ENCODE data around the gene SPRR1B.
"Not testable (repeated sequence)": the region's sequence is repeated elsewhere in the genome, so short reads cannot be mapped to it uniquely, and the experiment has no call there.

SPRR1B gene

DNA sequence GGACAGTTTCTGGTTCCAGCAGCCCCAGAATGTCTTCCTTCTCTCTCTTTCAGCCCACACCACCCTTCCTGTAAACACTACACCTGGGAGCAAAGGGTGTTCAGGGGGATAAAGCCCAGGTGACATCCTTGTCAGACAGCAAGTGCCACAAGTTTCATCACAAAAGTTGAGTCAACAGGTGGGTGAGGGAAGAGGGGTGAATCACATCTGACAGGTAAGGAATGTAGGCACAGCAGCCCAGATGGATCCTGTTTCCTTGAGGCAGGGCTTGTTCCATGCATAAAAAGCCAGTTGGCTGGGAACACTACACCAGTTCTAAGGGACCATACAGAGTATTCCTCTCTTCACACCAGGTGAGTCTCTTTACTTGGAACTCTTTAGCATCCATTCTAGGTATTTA, at the start of gene SPRR1B:
SPRR1B (plus strand) TSS at position 309 of the 400 bp plus-strand sequence. CDS start 1,143 bp downstream, outside the sequence.
- no peak for DNase-seq (ENCODE audit: low read depth in 2 of 2)

- no peak for DNase-seq (ENCODE audit: low read depth in 2 of 2)
Measured at GRCh38 chr1:152982076-152982475, 48.9 kb upstream of the SPRR1B start.

- DNase-seq (ENCODE audit: low read depth in 2 of 2): no peak
Measured at GRCh38 chr1:152983234-152983633, 47.8 kb upstream of the SPRR1B start.

GRCh38 chr1:152983743-152984142, 47.3 kb upstream of the SPRR1B start, which contains the start of gene SPRR1A:
Gene SPRR1A (plus strand): TSS chr1:152984081. CDS start chr1:152985231, 1,150 bp downstream.
- no peak for DNase-seq (ENCODE audit: low read depth in 2 of 2)

DNA sequence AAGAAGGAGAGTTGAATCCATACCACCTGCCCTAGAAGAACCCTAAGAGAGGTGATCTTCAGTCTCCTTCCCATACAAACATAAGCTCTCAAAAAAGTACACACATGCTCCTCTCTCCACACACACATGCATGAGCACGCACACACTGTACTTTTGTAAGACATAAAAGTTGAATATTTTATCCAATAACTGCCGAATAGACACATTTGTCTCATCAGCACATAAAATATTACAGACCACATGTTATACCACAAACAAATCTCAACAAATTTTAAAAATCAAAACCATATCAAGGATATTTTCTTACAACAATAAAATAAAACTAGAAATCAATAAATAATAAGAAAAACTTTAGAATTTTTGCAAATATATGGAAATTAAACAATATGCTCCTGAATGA, 44.4 kb upstream of the SPRR1B start:
- no peak for DNase-seq (ENCODE audit: low read depth in 2 of 2)

- no peak for DNase-seq (ENCODE audit: low read depth in 2 of 2)
Measured at GRCh38 chr1:152993186-152993585, 37.8 kb upstream of the SPRR1B start.

GRCh38 chr1:152995842-152996241, 35.2 kb upstream of the SPRR1B start:
- DNase-seq (ENCODE audit: low read depth in 2 of 2): no peak

GRCh38 chr1:152996633-152997400, 34.2 kb upstream of the SPRR1B start:
- DNase-seq (ENCODE audit: low read depth in 2 of 2): no peak

DNA sequence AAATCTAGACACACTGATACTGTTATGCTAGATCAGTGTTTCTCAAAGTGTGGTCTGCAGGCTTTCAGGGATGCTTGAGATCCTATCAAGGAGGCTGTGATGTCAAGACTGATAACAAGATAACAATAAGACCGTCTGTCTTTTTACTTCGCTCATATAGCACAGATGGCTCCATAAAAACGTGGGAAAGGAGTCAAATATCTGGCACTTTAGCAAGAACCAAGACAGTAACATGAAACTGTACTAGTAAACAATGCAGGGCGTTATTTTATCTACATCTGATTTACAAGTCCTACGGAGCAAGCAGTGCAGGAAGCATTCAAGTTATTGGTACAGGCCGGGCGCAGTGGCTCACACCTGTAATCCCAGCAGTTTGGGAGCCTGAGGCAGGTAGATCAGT, 33.1 kb upstream of the SPRR1B start:
- DNase-seq (ENCODE audit: low read depth in 2 of 2): no peak

DNA sequence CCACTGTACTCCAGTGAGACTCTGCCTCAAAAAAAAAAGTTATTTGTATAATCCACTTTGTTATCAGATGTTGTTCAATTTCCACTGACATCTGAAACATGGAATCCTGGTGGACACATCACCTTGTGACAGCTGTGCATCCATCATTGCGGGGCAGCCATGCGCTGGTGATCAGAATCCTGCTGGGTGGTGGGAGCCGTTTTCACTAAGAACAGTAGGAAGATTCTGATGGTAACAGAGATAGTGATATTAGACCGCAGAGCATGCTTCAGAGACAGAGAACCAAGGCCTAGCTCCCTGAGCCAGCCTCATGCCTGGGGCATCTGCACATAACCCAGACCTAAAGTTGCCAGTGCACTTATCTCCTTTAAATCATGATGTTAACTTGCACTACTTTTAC, 32.5 kb upstream of the SPRR1B start:
- no peak for DNase-seq (ENCODE audit: low read depth in 2 of 2)

GRCh38 chr1:152999818-153000217, 31.2 kb upstream of the SPRR1B start:
- no peak for DNase-seq (ENCODE audit: low read depth in 2 of 2)

DNA sequence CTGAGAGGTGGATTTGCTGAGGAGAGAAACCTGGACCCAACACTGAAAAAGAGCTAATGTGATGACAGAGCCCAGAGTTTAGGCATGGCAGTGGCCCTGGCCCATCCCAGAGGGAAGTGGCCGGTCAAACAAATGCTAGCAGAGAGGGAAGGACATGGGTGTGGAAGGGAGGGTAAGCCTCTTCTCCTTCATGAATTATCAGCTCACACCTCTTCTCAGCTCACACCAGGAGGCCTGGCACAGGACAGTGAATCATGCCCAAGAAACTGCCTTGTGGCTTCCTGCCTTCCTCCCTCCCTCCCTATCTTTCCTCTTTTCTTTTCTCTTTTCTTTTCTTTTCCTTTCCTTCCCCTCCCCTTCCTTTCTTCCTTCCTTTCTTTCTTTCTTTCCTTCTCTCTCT, 30.7 kb upstream of the SPRR1B start:
- DNase-seq (ENCODE audit: low read depth in 2 of 2): no peak

DNA sequence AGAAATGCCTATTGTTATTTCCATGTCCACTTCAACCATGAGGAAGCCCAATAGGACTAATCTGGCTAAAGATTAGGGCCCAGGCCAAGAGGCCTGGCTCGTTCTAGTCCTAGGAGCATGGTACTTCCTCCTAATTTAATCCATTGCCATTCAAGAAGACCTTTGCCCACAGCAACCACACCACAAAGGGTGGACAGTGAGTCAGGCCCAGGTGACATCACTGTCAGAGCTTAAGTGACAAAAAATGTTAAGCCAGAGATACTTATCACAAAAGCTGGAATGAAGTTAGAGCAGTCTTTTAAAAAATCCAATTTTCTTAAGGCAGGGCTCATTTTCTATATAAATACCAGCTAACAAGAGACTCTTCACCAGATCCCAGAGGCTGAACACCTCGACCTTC, 29.6 kb upstream of the SPRR1B start, which contains the start of gene SPRR3:
SPRR3 (plus strand) TSS at position 368 of the 400 bp plus-strand sequence. CDS start 1,272 bp downstream, outside the sequence.
- no peak for DNase-seq (ENCODE audit: low read depth in 2 of 2)

DNA sequence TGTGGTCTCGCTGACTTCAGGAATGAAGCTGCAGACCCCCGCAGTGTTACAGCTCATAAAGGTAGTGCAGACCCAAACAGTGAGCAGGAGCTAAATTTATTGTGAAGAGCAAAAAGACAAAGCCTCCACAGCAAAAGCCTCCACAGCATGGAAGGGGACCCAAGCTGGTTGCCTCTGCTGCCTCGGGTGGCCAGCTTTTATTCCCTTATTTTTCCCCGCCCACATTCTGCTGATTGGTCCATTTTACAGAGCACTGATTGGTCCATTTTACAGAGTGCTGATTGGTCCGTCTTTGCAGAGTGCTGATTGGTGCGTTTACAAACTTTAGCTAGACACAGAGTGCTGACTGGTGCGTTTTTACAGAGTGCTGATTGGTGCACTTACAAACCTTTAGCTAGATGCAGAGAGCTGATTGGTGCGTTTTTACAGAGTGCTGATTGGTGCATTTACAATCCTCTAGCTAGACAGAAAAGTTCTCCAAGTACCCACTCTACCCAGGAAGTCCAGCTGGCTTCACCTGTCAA, 19.7 kb upstream of the SPRR1B start:
- not testable (repeated sequence) for DNase-seq (ENCODE audit: low read depth in 2 of 2)

GRCh38 chr1:153021829-153022228, 9.2 kb upstream of the SPRR1B start:
- DNase-seq (ENCODE audit: low read depth in 2 of 2): not testable (repeated sequence)

GRCh38 chr1:153022340-153022739, 8.7 kb upstream of the SPRR1B start:
- not testable (repeated sequence) for DNase-seq (ENCODE audit: low read depth in 2 of 2)

- no peak for DNase-seq (ENCODE audit: low read depth in 2 of 2)
Measured at GRCh38 chr1:153023109-153023508, 7.9 kb upstream of the SPRR1B start.

- DNase-seq (ENCODE audit: low read depth in 2 of 2): no peak
Measured at GRCh38 chr1:153024413-153024812, 6.6 kb upstream of the SPRR1B start.

DNA sequence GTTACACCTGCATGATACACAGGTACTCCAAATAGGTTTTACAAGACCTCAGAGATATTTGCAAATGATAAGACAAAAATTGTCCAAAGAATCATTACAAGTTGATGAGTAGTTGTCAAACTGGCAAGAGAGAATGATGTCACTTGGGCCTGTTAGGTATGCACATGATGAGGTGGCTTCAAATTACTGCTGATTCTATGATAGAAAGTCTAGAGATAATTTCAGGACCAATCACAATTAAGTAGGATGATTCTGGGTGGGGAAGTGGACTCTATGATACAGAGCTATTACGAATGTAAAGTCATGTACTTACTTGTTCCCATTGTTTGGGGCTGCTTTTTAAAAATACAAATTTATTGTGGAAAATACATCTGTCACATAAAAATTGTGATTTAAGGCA, 5.2 kb upstream of the SPRR1B start:
- DNase-seq (ENCODE audit: low read depth in 2 of 2): no peak

DNA sequence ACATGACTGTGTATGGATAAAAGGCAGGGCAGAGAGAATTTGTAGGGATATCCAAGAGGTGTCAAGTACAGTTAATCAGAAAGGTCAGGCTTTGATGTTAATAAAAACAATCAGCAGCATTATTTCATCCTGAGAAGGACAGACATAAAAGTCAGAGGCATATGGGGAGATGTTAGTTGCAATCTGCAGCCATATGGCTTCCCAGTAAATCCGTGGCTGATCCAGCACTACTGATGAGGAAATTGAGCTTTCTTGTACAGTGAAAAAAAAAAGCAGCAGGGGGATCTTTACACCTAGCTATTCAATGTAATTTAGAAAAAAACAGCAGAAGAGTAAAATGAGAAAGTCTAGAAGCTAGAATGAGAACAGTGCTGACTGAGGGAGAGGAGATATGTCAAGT, 2.2 kb upstream of the SPRR1B start:
- DNase-seq (ENCODE audit: low read depth in 2 of 2): no peak

DNA sequence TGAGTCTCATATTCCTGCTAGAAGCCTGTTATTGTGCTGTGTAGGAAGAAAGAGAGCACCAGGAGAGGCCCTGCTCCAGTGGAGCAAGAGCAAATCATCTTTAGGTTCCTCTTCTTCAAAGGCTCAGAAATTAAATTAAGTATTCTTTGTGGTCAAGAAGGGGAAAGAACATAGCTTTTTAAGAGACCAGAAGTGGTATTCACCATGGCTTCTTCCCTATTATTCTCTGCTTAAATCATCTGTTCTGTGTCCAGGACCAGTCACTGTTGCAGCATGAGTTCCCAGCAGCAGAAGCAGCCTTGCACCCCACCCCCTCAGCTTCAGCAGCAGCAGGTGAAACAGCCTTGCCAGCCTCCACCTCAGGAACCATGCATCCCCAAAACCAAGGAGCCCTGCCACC, 1.1 kb downstream of the SPRR1B start:
- no peak for DNase-seq (ENCODE audit: low read depth in 2 of 2)

DNA sequence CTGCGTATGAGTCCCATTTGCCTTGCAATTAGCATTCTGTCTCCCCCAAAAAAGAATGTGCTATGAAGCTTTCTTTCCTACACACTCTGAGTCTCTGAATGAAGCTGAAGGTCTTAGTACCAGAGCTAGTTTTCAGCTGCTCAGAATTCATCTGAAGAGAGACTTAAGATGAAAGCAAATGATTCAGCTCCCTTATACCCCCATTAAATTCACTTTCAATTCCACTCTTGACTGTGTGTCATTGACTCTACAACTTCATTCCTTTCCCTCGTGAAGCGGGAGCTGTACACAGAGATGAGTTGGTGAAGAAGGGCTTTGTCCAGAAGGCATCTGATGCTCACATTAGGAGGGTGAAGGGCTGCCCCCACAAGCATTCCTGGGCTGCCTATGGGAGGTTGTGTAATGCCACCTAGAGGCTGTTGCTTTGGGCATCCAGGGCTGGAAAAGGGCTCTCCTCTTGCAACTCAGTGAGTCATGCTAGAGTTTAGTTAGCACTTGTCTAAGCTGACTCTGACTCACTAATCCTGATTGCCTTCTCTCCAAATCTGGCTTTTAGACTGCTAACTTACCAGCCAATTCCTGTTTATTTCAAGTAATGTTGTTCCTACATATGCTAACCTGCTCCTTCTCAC, 1.8 kb downstream of the SPRR1B start:
- no peak for DNase-seq (ENCODE audit: low read depth in 2 of 2)

GRCh38 chr1:153035211-153035610, 4.2 kb downstream of the SPRR1B start:
- DNase-seq (ENCODE audit: low read depth in 2 of 2): no peak
